Effector memory CD4-positive, alpha-beta T cell (primary cell): ENCODE measurements around the gene MGMT.

Experiments
- DNase-seq, 3 donors: peaks; one replicate each; pipeline ENCODE4 v3.0.0-alpha.2; 2020
- H3K27ac ChIP-seq: 2 replicates; pipeline ENCODE4 v1.7.0; 2013; ENCODE audit warnings: mild to moderate bottlenecking, low read length, moderate library complexity; ENCODE audit not compliant: insufficient read depth, poor library complexity, severe bottlenecking
- H3K27me3 ChIP-seq: replicated peaks from 2 replicates; pipeline ENCODE4 v1.7.0; 2013; ENCODE audit warnings: mild to moderate bottlenecking, low read length; ENCODE audit not compliant: insufficient read depth, control insufficient read depth, poor library complexity, severe bottlenecking
- H3K36me3 ChIP-seq: 2 replicates; pipeline ENCODE4 v1.7.0; 2013; ENCODE audit warnings: mild to moderate bottlenecking, low read length, moderate library complexity; ENCODE audit not compliant: control insufficient read depth, insufficient read depth
- H3K4me1 ChIP-seq: 2 replicates; pipeline ENCODE4 v1.7.0; 2013; ENCODE audit warnings: low read length, mild to moderate bottlenecking; ENCODE audit not compliant: control insufficient read depth, insufficient read depth, poor library complexity, severe bottlenecking
- H3K4me3 ChIP-seq: 2 replicates; pipeline ENCODE4 v1.7.0; 2013; ENCODE audit warnings: low read length, low read depth, mild to moderate bottlenecking; ENCODE audit not compliant: insufficient read depth, poor library complexity, severe bottlenecking
- H3K9me3 ChIP-seq: 2 replicates; pipeline ENCODE4 v1.7.0; 2013; ENCODE audit warnings: mild to moderate bottlenecking, low read length, moderate library complexity; ENCODE audit not compliant: control insufficient read depth

MGMT gene

DNA sequence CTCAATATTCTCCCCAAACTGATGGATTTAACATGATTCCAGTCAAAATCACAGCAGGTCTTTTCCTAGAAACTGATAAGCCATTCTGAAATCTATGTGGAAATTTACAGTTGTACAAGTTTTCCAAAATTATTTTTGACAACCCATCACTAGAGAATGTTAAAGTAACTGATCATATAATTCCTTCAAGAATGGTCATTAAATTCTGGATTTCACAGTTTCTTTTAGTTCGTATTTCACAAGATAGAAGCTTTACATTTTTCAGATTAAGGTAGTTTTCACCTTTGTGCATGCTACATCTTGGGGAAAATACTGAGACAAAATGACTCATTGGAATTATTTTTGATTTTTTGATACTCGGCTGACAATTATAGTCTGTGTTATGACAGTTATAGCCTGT lies 174.3 kb downstream of the MGMT start:
- no peak overlapping the region for H3K27ac ChIP-seq

DNA sequence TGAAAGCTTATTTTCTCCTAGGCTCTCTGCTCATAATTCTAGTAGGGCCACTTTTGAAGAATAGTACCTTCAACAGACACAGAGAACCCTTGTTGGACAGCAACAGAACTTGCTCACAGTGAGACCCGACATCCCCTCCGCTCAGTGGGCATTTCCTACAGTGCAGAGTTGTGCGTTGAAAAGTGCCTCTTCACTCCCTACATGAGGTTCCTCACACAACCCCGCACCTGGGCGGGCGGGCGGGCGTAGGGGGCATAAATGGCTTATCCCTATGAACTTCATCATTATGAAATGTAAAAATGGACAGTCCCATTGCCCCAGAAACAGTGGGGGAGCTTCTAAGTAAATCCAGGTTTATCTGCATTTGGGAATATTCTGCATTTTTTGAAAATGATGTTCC lies 174.9 kb downstream of the MGMT start:
- Histone ChIP-seq H3K27ac (no peak overlapping the region), H3K4me1 (no peaks in the 10 kb centered on the region), H3K36me3 (no peaks in the 10 kb centered on the region), H3K27me3 (no peaks in the 10 kb centered on the region), H3K9me3 (no peaks in the 10 kb centered on the region), H3K4me3 (no peak overlapping the region)
- DNase-seq = no peak

More for the DNA sequence above, 174.3 kb downstream of the MGMT start:
- Histone ChIP-seq H3K4me3 (no peak overlapping the region), H3K9me3 (no peaks in the 10 kb centered on the region), H3K4me1 (no peaks in the 10 kb centered on the region), H3K36me3 (no peaks in the 10 kb centered on the region), H3K27me3 (no peaks in the 10 kb centered on the region)
- DNase-seq = no peak

DNA sequence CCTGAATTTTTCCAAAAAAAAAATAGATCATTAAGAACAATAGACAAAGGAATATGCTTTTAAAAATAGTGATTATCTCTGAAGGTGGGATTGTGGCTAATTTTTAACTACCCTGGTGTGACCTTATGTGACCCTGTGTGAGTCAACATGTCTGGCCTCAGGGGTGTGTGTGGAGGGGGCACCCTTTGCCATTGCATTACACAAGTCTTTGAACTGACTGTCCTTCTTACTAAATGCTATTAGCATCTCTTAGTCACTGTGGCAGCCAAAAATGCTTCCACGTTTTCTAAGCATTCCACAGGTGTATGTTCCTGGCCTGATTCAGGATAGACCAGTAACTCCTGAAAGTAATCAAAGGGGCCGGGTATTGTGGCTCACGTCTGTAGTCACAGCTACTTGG lies 175.4 kb downstream of the MGMT start:
- no peak for DNase-seq

DNA sequence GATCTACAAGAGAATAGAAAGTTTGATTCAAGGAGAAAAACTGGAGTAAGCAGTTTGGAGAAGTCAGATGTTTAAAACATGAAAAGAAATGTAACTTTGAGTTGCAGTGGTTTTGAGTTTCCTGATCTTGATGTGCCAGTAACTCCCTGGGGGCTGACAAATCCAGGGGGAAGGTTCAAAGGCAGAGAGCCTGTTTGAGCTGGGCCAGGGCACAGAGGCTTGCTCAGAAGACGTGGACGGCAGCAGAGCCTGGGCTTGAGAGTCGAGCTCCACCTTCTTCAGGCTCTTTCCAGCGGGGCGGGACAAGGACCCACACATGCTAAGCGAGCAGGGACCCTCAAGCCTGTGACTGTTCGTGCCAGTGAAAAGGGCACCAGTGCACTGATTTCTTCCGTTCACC lies 176.2 kb downstream of the MGMT start:
- Histone ChIP-seq H3K9me3 (no peaks in the 10 kb centered on the region), H3K36me3 (no peaks in the 10 kb centered on the region)

More for the DNA sequence above, 175.4 kb downstream of the MGMT start:
- H3K27me3 ChIP-seq = no peaks in the 10 kb centered on the region
- H3K9me3 ChIP-seq = no peaks in the 10 kb centered on the region
- no peak overlapping the region for H3K4me3 ChIP-seq
- H3K4me1 ChIP-seq = no peaks in the 10 kb centered on the region
- no peaks in the 10 kb centered on the region for H3K36me3 ChIP-seq
- H3K27ac ChIP-seq = no peak overlapping the region

DNA sequence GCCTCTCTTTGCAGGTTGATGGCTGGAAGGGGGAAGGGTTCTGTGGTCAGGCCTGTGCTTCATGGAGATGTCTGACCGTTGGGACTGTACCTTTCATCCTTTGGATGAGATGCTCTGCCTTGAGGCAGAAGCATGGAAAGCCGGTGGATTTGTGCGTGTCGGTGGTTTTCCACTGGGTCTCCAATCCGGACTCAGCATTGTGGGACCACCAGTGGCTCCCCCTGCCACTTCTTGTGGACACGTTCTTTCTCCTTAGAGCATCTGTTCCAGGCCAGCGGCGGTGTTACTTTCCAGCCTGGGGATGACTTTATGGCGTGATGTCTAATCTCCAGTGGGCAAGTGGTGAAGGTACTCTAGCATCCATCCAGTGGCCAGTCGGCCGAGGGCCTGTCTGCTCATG lies 178.4 kb downstream of the MGMT start:
- no peaks in the 10 kb centered on the region for H3K27me3 ChIP-seq
- no peaks in the 10 kb centered on the region for H3K36me3 ChIP-seq
- no peak for DNase-seq
- no peaks in the 10 kb centered on the region for H3K9me3 ChIP-seq
- H3K4me1 ChIP-seq = no peaks in the 10 kb centered on the region
- no peak overlapping the region for H3K4me3 ChIP-seq
- H3K27ac ChIP-seq = no peak overlapping the region

More for the DNA sequence above, 176.2 kb downstream of the MGMT start:
- Histone ChIP-seq H3K27ac (no peak overlapping the region), H3K4me3 (no peak overlapping the region), H3K27me3 (no peaks in the 10 kb centered on the region), H3K4me1 (no peaks in the 10 kb centered on the region)
- no peak for DNase-seq

DNA sequence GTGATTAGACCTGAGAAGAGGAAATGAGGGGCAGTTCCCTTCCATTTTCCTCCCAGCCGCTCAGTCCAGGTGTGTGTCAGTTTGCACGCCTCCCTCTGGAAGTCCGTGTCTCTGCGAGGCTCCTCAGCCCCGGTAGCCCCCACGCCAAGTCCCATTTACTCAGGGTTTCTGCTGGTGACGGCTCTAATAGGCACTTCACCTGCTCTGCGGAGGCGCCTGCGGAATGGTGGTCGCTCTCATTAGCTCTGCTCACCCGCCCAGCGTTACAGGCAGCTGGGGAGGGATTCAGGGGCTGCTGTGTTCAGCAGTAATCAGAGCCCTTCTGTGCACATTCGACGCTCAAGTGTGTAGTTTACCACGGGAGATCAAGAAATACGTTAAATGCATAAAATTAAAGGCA lies 179.9 kb downstream of the MGMT start:
- Histone ChIP-seq H3K4me3 (no peak overlapping the region), H3K9me3 (no peaks in the 10 kb centered on the region), H3K36me3 (no peaks in the 10 kb centered on the region), H3K4me1 (no peaks in the 10 kb centered on the region), H3K27me3 (no peaks in the 10 kb centered on the region), H3K27ac (no peak overlapping the region)
- no peak for DNase-seq

DNA sequence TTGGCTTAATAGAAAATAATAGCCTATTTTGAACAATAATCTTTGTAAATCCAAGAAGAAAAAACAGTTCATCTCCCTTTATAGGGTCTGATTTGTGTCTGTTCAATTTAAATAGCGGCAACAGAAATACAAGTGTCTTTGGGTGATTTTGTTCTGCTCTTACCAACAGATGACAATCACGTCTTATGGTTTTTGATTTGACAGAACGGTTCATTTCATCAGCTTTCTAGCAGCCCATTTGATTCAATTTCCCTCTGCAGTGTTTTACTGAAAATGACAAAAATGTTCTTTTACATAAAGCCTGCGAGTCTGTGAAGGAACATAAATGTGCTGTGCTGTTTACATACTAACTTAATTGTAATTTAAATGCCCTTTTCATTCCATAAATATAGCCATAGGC lies 180.5 kb downstream of the MGMT start:
- Histone ChIP-seq H3K9me3 (no peaks in the 10 kb centered on the region), H3K4me1 (no peaks in the 10 kb centered on the region), H3K4me3 (no peak overlapping the region), H3K36me3 (no peaks in the 10 kb centered on the region), H3K27ac (no peak overlapping the region), H3K27me3 (no peaks in the 10 kb centered on the region)
- no peak for DNase-seq

DNA sequence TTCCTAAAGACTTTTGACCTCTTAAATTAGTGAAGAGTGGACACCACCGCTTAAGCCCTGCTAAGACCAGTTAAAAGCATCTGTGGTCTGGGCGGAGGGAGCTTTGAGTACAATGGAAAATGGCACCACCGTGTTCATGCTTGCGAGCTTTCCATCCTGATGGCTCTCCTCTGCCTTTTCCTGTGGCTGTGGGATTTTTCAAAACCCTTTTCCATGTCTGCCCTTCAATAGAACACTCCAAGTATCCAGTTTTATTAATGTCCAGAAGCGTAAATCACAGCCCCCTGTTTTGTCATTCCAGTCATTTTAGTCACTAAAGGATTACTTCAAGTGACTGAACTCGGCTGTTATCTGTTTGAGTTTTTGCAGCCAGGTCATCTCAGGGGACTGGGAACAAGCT lies 181.8 kb downstream of the MGMT start:
- no peaks in the 10 kb centered on the region for H3K36me3 ChIP-seq
- no peak overlapping the region for H3K27ac ChIP-seq
- no peak overlapping the region for H3K4me3 ChIP-seq
- no peaks in the 10 kb centered on the region for H3K4me1 ChIP-seq
- H3K9me3 ChIP-seq = no peaks in the 10 kb centered on the region
- no peak for DNase-seq
- no peaks in the 10 kb centered on the region for H3K27me3 ChIP-seq

DNA sequence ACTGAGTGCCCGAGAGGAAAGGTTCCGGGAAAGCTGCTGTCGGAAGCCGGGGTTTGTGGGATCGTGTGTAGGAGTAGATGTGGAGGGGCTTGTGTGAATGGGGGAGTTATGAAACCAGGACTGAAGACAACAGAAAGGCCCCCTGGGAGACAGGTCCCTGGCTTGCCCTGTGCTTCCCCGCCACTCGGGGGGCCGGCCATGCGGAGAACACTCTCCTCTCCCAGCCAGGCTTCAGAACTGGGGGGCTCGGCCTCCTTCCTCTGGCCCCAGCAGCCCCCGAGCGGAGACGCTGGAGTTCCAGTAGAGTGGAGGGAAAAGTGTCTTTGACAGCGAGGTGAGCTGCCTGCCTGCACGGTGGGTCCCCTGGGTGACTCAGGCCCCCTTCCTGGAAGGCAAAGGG lies 185.0 kb downstream of the MGMT start:
- Histone ChIP-seq H3K4me1 (no peaks in the 10 kb centered on the region), H3K27me3 (no peaks in the 10 kb centered on the region), H3K9me3 (no peaks in the 10 kb centered on the region), H3K4me3 (no peak overlapping the region), H3K36me3 (no peaks in the 10 kb centered on the region), H3K27ac (no peak overlapping the region)
- no peak for DNase-seq

DNA sequence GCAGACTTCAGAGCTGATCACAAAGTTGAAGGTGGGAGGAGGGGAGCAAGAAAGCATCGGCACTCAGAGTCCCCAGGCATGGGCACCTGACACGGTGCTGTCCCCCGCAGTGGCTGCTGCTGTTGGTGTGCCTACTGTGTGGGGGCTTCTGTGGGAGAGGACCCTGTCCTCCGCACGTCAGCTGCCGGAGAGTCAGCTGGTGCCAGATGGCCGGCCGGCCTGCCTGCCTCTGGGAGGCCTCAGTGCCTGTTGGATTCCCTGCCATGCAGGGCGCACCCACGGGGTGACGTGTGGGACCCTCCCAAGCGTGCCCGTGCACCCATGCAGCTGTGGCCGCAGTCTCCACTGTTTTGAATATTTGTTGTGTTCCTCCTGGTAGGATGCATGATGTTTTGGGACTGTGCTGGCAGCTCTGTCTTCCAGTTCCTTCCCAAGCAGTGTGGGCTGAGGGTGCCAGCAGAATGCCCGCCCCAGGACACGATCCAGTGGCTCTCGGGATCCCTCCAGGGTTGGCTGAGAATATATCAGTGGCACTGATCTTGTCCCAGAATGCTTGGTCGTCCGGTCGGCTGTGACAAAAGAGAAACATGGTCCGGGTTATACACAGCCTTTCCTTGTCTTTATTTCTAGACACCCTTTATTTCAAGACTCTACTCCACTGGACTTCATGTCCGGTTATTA lies 185.6 kb downstream of the MGMT start:
- Histone ChIP-seq H3K9me3 (no peaks in the 10 kb centered on the region), H3K4me1 (no peaks in the 10 kb centered on the region), H3K36me3 (no peaks in the 10 kb centered on the region), H3K27me3 (no peaks in the 10 kb centered on the region), H3K27ac (no peak overlapping the region), H3K4me3 (no peak overlapping the region)
- DNase-seq = no peak
